GM10266 (cell line): Measurements from ENCODE around the gene ADIPOR2.

ENCODE experiments used
- DNase-seq: peaks from one replicate; pipeline ENCODE4 v3.0.0; 2012; ENCODE audit errors: extremely low spot score
- CTCF ChIP-seq: IDR thresholded peaks from 2 replicates; pipeline ENCODE4 v1.5.1; 2012; ENCODE audit warnings: mild to moderate bottlenecking, low read depth; ENCODE audit not compliant: control insufficient read depth, insufficient read depth; ENCODE audit errors: missing control alignments

ADIPOR2 gene

GRCh38 chr12:1834186-1834925 is 143.5 kb downstream of the ADIPOR2 start:
- DNase-seq, result no peak
- TF ChIP-seq CTCF, result no peak

- TF ChIP-seq CTCF, result no peak
These were observed 144.6 kb downstream of the ADIPOR2 start for GRCh38 chr12:1835211-1836131.

GRCh38 chr12:1836241-1836803 is 145.5 kb downstream of the ADIPOR2 start:
- no peak for DNase-seq
- TF ChIP-seq CTCF, result no peak

More at GRCh38 chr12:1835211-1836131, 144.6 kb downstream of the ADIPOR2 start:
- no peak for DNase-seq

GRCh38 chr12:1836854-1837421 is 146.1 kb downstream of the ADIPOR2 start:
- no peak for DNase-seq
- no peak for TF ChIP-seq CTCF

GRCh38 chr12:1837541-1838204 is 146.8 kb downstream of the ADIPOR2 start:
- no peak for TF ChIP-seq CTCF

More at GRCh38 chr12:1837541-1838204, 146.8 kb downstream of the ADIPOR2 start:
- DNase-seq, result no peak
